Osteocyte (in vitro differentiated cells): Measurements from ENCODE around the gene C16orf87. TPM values are rescaled to one million over a fixed set of nuclear protein-coding genes. Genes with fewer than 3 reads are reported as not detected.

Experiments used
- DNase-seq: peaks from one replicate; pipeline ENCODE4 v3.0.0; 2021; ENCODE audit warnings: mixed read lengths; ENCODE audit not compliant: unreplicated experiment; ENCODE audit errors: extremely low spot score
- H3K27ac Mint-ChIP-seq: one replicate; pipeline ENCODE4 v1.8.0; 2021; ENCODE audit warnings: mild to moderate bottlenecking, mixed read lengths; ENCODE audit not compliant: unreplicated experiment
- H3K27me3 Mint-ChIP-seq: one replicate; pipeline ENCODE4 v1.8.0; 2021; ENCODE audit warnings: mixed read lengths; ENCODE audit not compliant: unreplicated experiment
- H3K36me3 Mint-ChIP-seq: one replicate; pipeline ENCODE4 v1.8.0; 2021; ENCODE audit warnings: mixed read lengths; ENCODE audit not compliant: unreplicated experiment
- H3K4me1 Mint-ChIP-seq: one replicate; pipeline ENCODE4 v1.8.0; 2021; ENCODE audit warnings: mixed read lengths; ENCODE audit not compliant: unreplicated experiment
- H3K4me3 Mint-ChIP-seq: one replicate; pipeline ENCODE4 v1.8.0; 2021; ENCODE audit warnings: mild to moderate bottlenecking, moderate library complexity, mixed read lengths; ENCODE audit not compliant: unreplicated experiment
- H3K9me3 Mint-ChIP-seq: one replicate; pipeline ENCODE4 v1.8.0; 2021; ENCODE audit warnings: mixed read lengths; ENCODE audit not compliant: unreplicated experiment
- CTCF ChIP-seq: fragments of 200-600 bp; sonication (generic); IDR thresholded peaks from 2 replicates; pipeline ENCODE4 v1.5.0; 2021; ENCODE audit warnings: antibody characterized with exemption, mild to moderate bottlenecking, moderate library complexity
- total RNA-seq: library from RNA; stranded (reverse); gene quantifications from 2 replicates; pipeline ENCODE4 v1.2.1, GENCODE V29; 2021

C16orf87 gene
- total RNA-seq, 1 donor from 2014 or later = 14.5 TPM

- Mint-ChIP-seq H3K36me3 (no peaks in the 10 kb centered on the region), H3K27me3 (peaks cover 10% of the 10 kb centered on the region), H3K27ac (no peak overlapping the region), H3K9me3 (peaks cover 4% of the 10 kb centered on the region), H3K4me1 (no peaks in the 10 kb centered on the region), H3K4me3 (no peak overlapping the region)
- no peak for DNase-seq
- TF ChIP-seq CTCF = no peak
Observed at GRCh38 chr16:46842192-46842895, 11.4 kb upstream of the C16orf87 start.

- no peak overlapping the region for H3K4me3 Mint-ChIP-seq
- no peak overlapping the region for H3K27ac Mint-ChIP-seq
- no peak for TF ChIP-seq CTCF
- H3K9me3 Mint-ChIP-seq = peaks cover 4% of the 10 kb centered on the region
- H3K36me3 Mint-ChIP-seq = no peaks in the 10 kb centered on the region
- no peak for DNase-seq
- H3K27me3 Mint-ChIP-seq = peaks cover 14% of the 10 kb centered on the region
- no peaks in the 10 kb centered on the region for H3K4me1 Mint-ChIP-seq
Observed at GRCh38 chr16:46839986-46840443, 9.0 kb upstream of the C16orf87 start.

GRCh38 chr16:46836534-46837530, 5.9 kb upstream of the C16orf87 start:
- Mint-ChIP-seq H3K9me3 (no peaks in the 10 kb centered on the region), H3K27me3 (peaks cover 30% of the 10 kb centered on the region), H3K36me3 (no peaks in the 10 kb centered on the region), H3K4me3 (no peak overlapping the region), H3K27ac (no peak overlapping the region), H3K4me1 (no peaks in the 10 kb centered on the region)
- TF ChIP-seq CTCF = no peak
- no peak for DNase-seq

- no peak for DNase-seq
- Mint-ChIP-seq H3K4me3 (no peak overlapping the region), H3K9me3 (no peaks in the 10 kb centered on the region)
Observed at GRCh38 chr16:46833460-46833800, 2.5 kb upstream of the C16orf87 start.

More at GRCh38 chr16:46833460-46833800, 2.5 kb upstream of the C16orf87 start:
- no peak for TF ChIP-seq CTCF
- Mint-ChIP-seq H3K27ac (no peak overlapping the region), H3K27me3 (peaks cover 25% of the 10 kb centered on the region), H3K4me1 (peaks cover 13% of the 10 kb centered on the region), H3K36me3 (no peaks in the 10 kb centered on the region)
